Smooth muscle cell (in vitro differentiated cells): ENCODE measurements around the gene HEBP2. TPM values are rescaled to one million over a fixed set of nuclear protein-coding genes. Genes with fewer than 3 reads are reported as not detected.

Experiments
- DNase-seq: peaks from one replicate; lab custom pipeline; 2025; ENCODE audit not compliant: unreplicated experiment; lab: John Stamatoyannopoulos, UW
- H2AFZ ChIP-seq: fragments of 200-600 bp; sonication (generic); 2 replicates; pipeline ENCODE4 v1.6.0; 2016; ENCODE audit warnings: antibody characterized with exemption, low read depth, mild to moderate bottlenecking
- H3F3A ChIP-seq: fragments of 200-600 bp; sonication (generic); 2 replicates; pipeline ENCODE4 v1.6.0; 2017; ENCODE audit warnings: antibody characterized with exemption, low read depth
- H3K27ac ChIP-seq: fragments of 200-600 bp; sonication (generic); 2 replicates; pipeline ENCODE4 v1.5.1; 2016; ENCODE audit warnings: low read depth, mild to moderate bottlenecking
- H3K27me3 ChIP-seq: fragments of 200-600 bp; sonication (generic); 2 replicates; pipeline ENCODE4 v1.6.1; 2016; ENCODE audit warnings: low read depth, mild to moderate bottlenecking
- H3K36me3 ChIP-seq: fragments of 200-600 bp; sonication (generic); 2 replicates; pipeline ENCODE4 v1.5.1; 2016; ENCODE audit warnings: low read depth
- H3K4me1 ChIP-seq: fragments of 200-600 bp; sonication (generic); 2 replicates; pipeline ENCODE4 v1.5.1; 2016; ENCODE audit warnings: low read depth
- H3K4me2 ChIP-seq: fragments of 200-600 bp; sonication (generic); 2 replicates; pipeline ENCODE4 v1.6.0; 2016; ENCODE audit warnings: mild to moderate bottlenecking
- H3K4me3 ChIP-seq: fragments of 200-600 bp; sonication (generic); 2 replicates; pipeline ENCODE4 v1.5.1; 2016; ENCODE audit warnings: mild to moderate bottlenecking
- H3K79me2 ChIP-seq: fragments of 200-600 bp; sonication (generic); 2 replicates; pipeline ENCODE4 v1.6.0; 2016; ENCODE audit warnings: low read depth, mild to moderate bottlenecking
- H3K9ac ChIP-seq: fragments of 200-600 bp; sonication (generic); 2 replicates; pipeline ENCODE4 v1.6.0; 2016; ENCODE audit warnings: low read depth
- H3K9me3 ChIP-seq: fragments of 200-600 bp; sonication (generic); replicated peaks from 2 replicates; pipeline ENCODE4 v1.5.1; 2016; ENCODE audit warnings: low read depth
- H4K20me1 ChIP-seq: fragments of 200-600 bp; sonication (generic); 2 replicates; pipeline ENCODE4 v1.6.0; 2016; ENCODE audit warnings: low read depth
- WGBS: methylation state at CpG from one replicate; pipeline ENCODE4 v1.1.7; 2016; ENCODE audit warnings: low lambda C conversion rate; 5-methylcytosine and 5-hydroxymethylcytosine counted together
- polyA plus RNA-seq: library from polyadenylated mRNA; unstranded; fragments of >200 nt; fragmentation: Nextera tagmentation; extraction: Ambion mirVana; gene quantifications from 2 replicates; pipeline ENCODE4 v1.2.1, GENCODE V29; 2016
- total RNA-seq: library from RNA; depleted of rRNA; stranded (reverse); fragments of >200 nt; gene quantifications from 2 replicates; pipeline ENCODE4 v1.2.3, GENCODE V29; 2014
- TF ChIP-seq, protein P1 (sequence below): fragments of 200-600 bp; sonication (generic); IDR thresholded peaks from 2 replicates; pipeline ENCODE4 v1.5.1; 2017; ENCODE audit warnings: borderline replicate concordance, mild to moderate bottlenecking, antibody characterized with exemption; ENCODE audit not compliant: insufficient read depth, poor library complexity, severe bottlenecking

The HEBP2 gene
- total and polyA plus RNA-seq, 2 experiments from 2014 or later = 54.4 to 87.0 TPM

DNA sequence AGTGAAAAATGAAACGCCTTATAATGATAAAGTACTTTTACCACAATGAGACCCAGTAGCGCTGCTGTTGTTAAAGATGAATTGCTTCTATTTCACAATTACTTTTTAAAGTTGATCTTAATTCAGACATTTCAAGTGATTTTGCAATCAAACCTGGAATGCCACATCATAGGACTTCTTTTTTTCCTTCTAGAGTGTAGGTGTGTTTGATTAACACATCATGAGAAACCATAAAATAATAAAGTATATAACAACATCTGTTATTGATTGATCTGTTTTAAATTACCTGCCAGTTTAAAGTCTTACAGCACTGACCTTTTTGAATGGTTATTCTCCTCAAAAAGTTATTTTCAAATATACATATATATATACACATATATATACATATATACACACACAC lies 38.6 kb downstream of the HEBP2 start:
- TF ChIP-seq, protein P1, sequence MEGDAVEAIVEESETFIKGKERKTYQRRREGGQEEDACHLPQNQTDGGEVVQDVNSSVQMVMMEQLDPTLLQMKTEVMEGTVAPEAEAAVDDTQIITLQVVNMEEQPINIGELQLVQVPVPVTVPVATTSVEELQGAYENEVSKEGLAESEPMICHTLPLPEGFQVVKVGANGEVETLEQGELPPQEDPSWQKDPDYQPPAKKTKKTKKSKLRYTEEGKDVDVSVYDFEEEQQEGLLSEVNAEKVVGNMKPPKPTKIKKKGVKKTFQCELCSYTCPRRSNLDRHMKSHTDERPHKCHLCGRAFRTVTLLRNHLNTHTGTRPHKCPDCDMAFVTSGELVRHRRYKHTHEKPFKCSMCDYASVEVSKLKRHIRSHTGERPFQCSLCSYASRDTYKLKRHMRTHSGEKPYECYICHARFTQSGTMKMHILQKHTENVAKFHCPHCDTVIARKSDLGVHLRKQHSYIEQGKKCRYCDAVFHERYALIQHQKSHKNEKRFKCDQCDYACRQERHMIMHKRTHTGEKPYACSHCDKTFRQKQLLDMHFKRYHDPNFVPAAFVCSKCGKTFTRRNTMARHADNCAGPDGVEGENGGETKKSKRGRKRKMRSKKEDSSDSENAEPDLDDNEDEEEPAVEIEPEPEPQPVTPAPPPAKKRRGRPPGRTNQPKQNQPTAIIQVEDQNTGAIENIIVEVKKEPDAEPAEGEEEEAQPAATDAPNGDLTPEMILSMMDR = no peak
- Histone ChIP-seq H3K4me2 (no peak overlapping the region), H3K9ac (no peak overlapping the region), H4K20me1 (peaks cover 6% of the 10 kb centered on the region), H2AFZ (no peak overlapping the region), H3F3A (no peaks in the 10 kb centered on the region), H3K4me1 (no peaks in the 10 kb centered on the region), H3K36me3 (peaks cover 5% of the 10 kb centered on the region), H3K79me2 (no peaks in the 10 kb centered on the region), H3K27ac (no peak overlapping the region), H3K27me3 (no peaks in the 10 kb centered on the region), H3K9me3 (no peaks in the 10 kb centered on the region), H3K4me3 (no peak overlapping the region)
- WGBS = 98% methylated on average over 2 of the region's 2 CpGs
- no peak for DNase-seq

DNA sequence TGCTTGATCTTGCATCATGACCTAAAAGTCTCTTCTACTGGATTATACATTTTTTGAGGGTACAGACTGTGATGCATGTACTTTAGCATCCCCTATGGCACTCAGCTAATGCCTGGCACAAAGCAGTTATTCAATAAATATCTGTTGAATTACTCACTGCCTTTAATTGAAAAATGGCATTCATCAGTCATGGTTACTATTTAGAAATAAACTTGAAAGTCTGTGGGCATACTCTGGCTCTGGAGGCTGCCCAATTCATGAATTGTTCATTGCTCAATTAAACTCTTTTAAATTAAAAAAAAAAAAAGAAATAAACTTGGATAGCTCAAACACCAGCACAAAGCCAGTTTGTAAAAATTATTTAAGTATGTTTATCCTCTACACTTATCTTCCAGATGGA lies 40.0 kb downstream of the HEBP2 start:
- Histone ChIP-seq H4K20me1 (peaks cover 11% of the 10 kb centered on the region), H3K27me3 (no peaks in the 10 kb centered on the region), H3K4me3 (no peak overlapping the region), H3K4me2 (no peak overlapping the region), H3K4me1 (no peaks in the 10 kb centered on the region), H2AFZ (no peak overlapping the region), H3F3A (no peaks in the 10 kb centered on the region), H3K36me3 (peaks cover 5% of the 10 kb centered on the region), H3K9ac (no peak overlapping the region), H3K79me2 (no peaks in the 10 kb centered on the region), H3K9me3 (no peaks in the 10 kb centered on the region), H3K27ac (no peak overlapping the region)
- DNase-seq = no peak
- TF ChIP-seq, protein P1 = no peak

DNA sequence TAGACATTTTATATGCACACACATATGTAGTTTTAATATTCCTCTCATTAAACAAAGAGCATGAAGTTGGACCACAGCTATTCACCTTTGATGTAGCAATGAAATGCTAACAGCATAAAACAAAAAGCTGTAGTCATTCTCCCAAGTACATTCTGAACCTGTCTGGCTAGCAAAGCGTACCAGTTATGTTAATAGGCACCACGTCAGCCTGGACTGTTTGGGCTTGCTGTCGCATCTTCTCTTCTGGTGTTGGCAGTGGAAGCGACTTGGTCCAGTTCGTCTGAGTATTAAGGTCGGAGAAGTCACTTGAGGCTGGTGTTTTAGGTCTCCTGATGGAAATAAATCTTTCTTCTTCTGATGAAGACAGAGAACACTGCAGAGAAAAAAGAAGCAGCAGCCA lies 42.8 kb downstream of the HEBP2 start:
- no peaks in the 10 kb centered on the region for H3F3A ChIP-seq
- DNase-seq = no peak
- H3K4me3 ChIP-seq = no peak overlapping the region
- H3K27ac ChIP-seq = no peak overlapping the region
- TF ChIP-seq, protein P1 = no peak
- no peak overlapping the region for H3K4me2 ChIP-seq
- H2AFZ ChIP-seq = no peak overlapping the region
- no peak overlapping the region for H3K9ac ChIP-seq
- H3K27me3 ChIP-seq = no peaks in the 10 kb centered on the region
- WGBS = 90% methylated on average over 6 of the region's 6 CpGs
- no peaks in the 10 kb centered on the region for H3K9me3 ChIP-seq
- H3K79me2 ChIP-seq = no peaks in the 10 kb centered on the region
- peaks cover 18% of the 10 kb centered on the region for H4K20me1 ChIP-seq
- H3K4me1 ChIP-seq = no peaks in the 10 kb centered on the region
- no peaks in the 10 kb centered on the region for H3K36me3 ChIP-seq

DNA sequence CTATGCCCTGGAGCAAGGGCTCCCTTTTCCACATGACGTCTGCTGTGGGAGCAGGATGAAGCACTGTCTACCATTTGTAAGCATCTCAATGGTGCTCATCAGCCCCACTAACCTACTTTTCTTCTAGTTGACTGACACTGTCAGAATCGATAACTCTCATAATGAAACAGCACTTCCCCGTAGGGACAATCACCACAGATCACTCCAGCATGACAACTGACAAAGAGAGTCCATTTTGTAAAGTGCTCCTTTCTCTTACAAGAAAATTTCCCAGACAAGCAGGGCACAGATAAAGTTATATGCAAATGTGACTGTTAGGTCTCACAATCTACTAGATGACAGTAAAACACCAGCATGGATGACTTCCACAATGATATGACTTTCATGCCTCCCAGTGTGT lies 46.4 kb downstream of the HEBP2 start:
- no peaks in the 10 kb centered on the region for H3K27me3 ChIP-seq
- H3K9ac ChIP-seq = no peak overlapping the region
- H3K4me2 ChIP-seq = no peak overlapping the region
- DNase-seq = no peak
- H3K4me1 ChIP-seq = no peaks in the 10 kb centered on the region
- no peak overlapping the region for H3K27ac ChIP-seq
- no peaks in the 10 kb centered on the region for H3F3A ChIP-seq
- 90% methylated on average over 3 of the region's 3 CpGs for WGBS
- H3K4me3 ChIP-seq = no peak overlapping the region
- TF ChIP-seq, protein P1 = no peak
- H3K9me3 ChIP-seq = no peaks in the 10 kb centered on the region
- peaks cover 18% of the 10 kb centered on the region for H4K20me1 ChIP-seq
- no peaks in the 10 kb centered on the region for H3K36me3 ChIP-seq
- H3K79me2 ChIP-seq = no peaks in the 10 kb centered on the region
- no peak overlapping the region for H2AFZ ChIP-seq
